Adrenal gland (tissue), 12 donors: ENCODE measurements around the gene DDC. TPM values are rescaled to one million over a fixed set of nuclear protein-coding genes. Genes with fewer than 3 reads are reported as not detected.
"Not testable (repeated sequence)": the region's sequence is repeated elsewhere in the genome, so short reads cannot be mapped to it uniquely, and the experiment has no call there.

Source experiments
- DNase-seq, 7 donors: peaks; one replicate each; pipeline ENCODE4 v3.0.0-alpha.2; 2019 to 2020
- H3K27ac ChIP-seq, 5 donors: fragments of 200-600 bp; sonication (generic) in 4 of 5; 1 replicate in 3 of 5; 2 replicates in 2 of 5; pipeline versions ENCODE4 v1.5.1 to v1.8.0; 2016 to 2020; ENCODE audit warnings: mild to moderate bottlenecking in 1 of 5
- H3K27me3 ChIP-seq: fragments of 200-600 bp; 2 replicates; pipeline ENCODE4 v1.8.0; 2021
- H3K36me3 ChIP-seq, 2 donors: fragments of 200-600 bp; replicated peaks in 1 of 2; 1 replicate in 1 of 2; 2 replicates in 1 of 2; pipeline versions ENCODE4 v1.5.1 to v1.8.0; 2018 to 2022
- H3K4me1 ChIP-seq, 2 donors: fragments of 200-600 bp; replicated peaks in 1 of 2; 1 replicate in 1 of 2; 2 replicates in 1 of 2; pipeline versions ENCODE4 v1.5.1 to v1.8.0; 2018 to 2021
- H3K4me3 ChIP-seq, 4 donors: fragments of 200-600 bp; sonication (generic) in 3 of 4; one replicate each; pipeline ENCODE4 v1.5.1; 2016 to 2018
- H3K9me3 ChIP-seq, 3 donors: fragments of 200-600 bp; sonication (generic) in 1 of 3; replicated peaks in 1 of 3; 1 replicate in 2 of 3; 2 replicates in 1 of 3; pipeline versions ENCODE4 v1.5.1 to v1.8.0; 2016 to 2021
- CTCF ChIP-seq, 6 experiments: fragments of 450-650 bp in 4 of 6; fragments of 200-600 bp in 2 of 6; sonication (generic) in 1 of 6; IDR thresholded peaks; 1 replicate in 5 of 6; 2 replicates in 1 of 6; pipeline versions ENCODE4 v1.5.1 to v1.8.0; 2016 to 2021; ENCODE audit warnings: antibody characterized with exemption in 6 of 6, mild to moderate bottlenecking in 2 of 6, moderate library complexity in 1 of 6
- POLR2A ChIP-seq, 2 donors: fragments of 450-650 bp; IDR thresholded peaks; one replicate each; pipeline ENCODE4 v1.6.1; 2017; ENCODE audit warnings: antibody characterized with exemption in 2 of 2, mild to moderate bottlenecking in 2 of 2, moderate library complexity in 1 of 2
- WGBS, 4 donors: extraction: QIAGEN DNeasy Blood & Tissue Kit in 2 of 4; methylation state at CpG; one replicate each; pipeline versions ENCODE4 v1.1.5 to v1.1.7; 2013 to 2017; 5-methylcytosine and 5-hydroxymethylcytosine counted together
- intact Hi-C, 2 donors: fragments of 100-400 bp; cut with DNase I; formaldehyde crosslinking; loops; one replicate each; pipeline versions ENCODE4 v1.14.1 to v1.15.0; 2022 to 2023
- polyA plus RNA-seq, 3 donors: library from polyadenylated mRNA; stranded (reverse); fragments of 200-250 nt in 2 of 3; fragments of 350-450 nt in 1 of 3; fragmentation: Illumina TruSeq in 1 of 3; extraction: RNeasy Lipid Tissue Mini Kit (QIAGEN cat#74804) in 1 of 3; gene quantifications; one replicate each; pipeline ENCODE4 v1.2.3, GENCODE V29; 2013 to 2014
- total RNA-seq, 9 donors: library from RNA; depleted of rRNA in 4 of 9; stranded (reverse); fragments of >200 nt in 4 of 9; fragments of 120-200 nt in 1 of 9; fragmentation: NEBNext Ultra II Directional in 1 of 9; extraction: Animal tissue kit (Norgen Biotek cat#: 25700) in 1 of 9; gene quantifications; one replicate each; pipeline versions ENCODE4 v1.1.0 to v1.2.4, GENCODE V29; 2013 to 2023
- donor health status: healthy with polysubstance abuse.
- donor health status: Bipolar disorder and iron deficiency.
- donor health status: DM: yes; HTN: yes; CAD: no.
- donor health status: DM: no; HTN: no; CAD: no.
- donor health status: DM: no; HTN: no; CAD: no.
- donor health status: DM: yes; HTN: yes; CAD: no.

DDC gene
- total and polyA plus RNA-seq, 12 donors = 0.58 to 52.7 (median 15.4) TPM

GRCh38 chr7:50580057-50580456 is 14.9 kb upstream of the DDC start:
- Histone ChIP-seq H3K27ac (no peak overlapping the region), H3K4me1 (no peaks in the 10 kb centered on the region), H3K4me3 (no peak overlapping the region), H3K27me3 (no peaks in the 10 kb centered on the region), H3K9me3 (no peaks in the 10 kb centered on the region), H3K36me3 (no peaks in the 10 kb centered on the region)
- intact Hi-C loops = no loop called here
- WGBS, 4 donors = 89 to 93% (median 91%) methylated on average over 5 of the region's 5 CpGs
- DNase-seq = no peak
- TF ChIP-seq POLR2A (IDR thresholded peaks at IDR 0.05) = no peak
- no peak for TF ChIP-seq CTCF (IDR thresholded peaks at IDR 0.05)

GRCh38 chr7:50578105-50578504 is 12.9 kb upstream of the DDC start:
- H3K9me3 ChIP-seq, H3K4me3 ChIP-seq, H3K36me3 ChIP-seq, H3K27me3 ChIP-seq, intact Hi-C loops, DNase-seq, H3K27ac ChIP-seq, H3K4me1 ChIP-seq: not testable (repeated sequence)
- 87 to 96% (median 94%) methylated on average over 4 of the region's 4 CpGs for WGBS, 4 donors

GRCh38 chr7:50577569-50577968 is 12.4 kb upstream of the DDC start:
- H3K9me3 ChIP-seq = no peaks in the 10 kb centered on the region
- intact Hi-C loops = no loop called here
- 92 to 96% (median 94%) methylated on average over 10 of the region's 10 CpGs for WGBS, 4 donors

GRCh38 chr7:50576388-50576787 is 11.2 kb upstream of the DDC start:
- H3K27me3 ChIP-seq, H3K9me3 ChIP-seq, H3K27ac ChIP-seq, H3K36me3 ChIP-seq, intact Hi-C loops, H3K4me1 ChIP-seq, H3K4me3 ChIP-seq, DNase-seq: not testable (repeated sequence)
- 67 to 71% (median 70%) methylated on average over 4 to 6 of the region's 6 CpGs; no CpG with 5 or more reads in 1 of the 4 donors for WGBS, 4 donors

More at GRCh38 chr7:50577569-50577968, 12.4 kb upstream of the DDC start:
- H3K36me3 ChIP-seq = no peaks in the 10 kb centered on the region
- no peaks in the 10 kb centered on the region for H3K4me1 ChIP-seq
- DNase-seq = no peak
- no peak overlapping the region for H3K27ac ChIP-seq
- H3K27me3 ChIP-seq = no peaks in the 10 kb centered on the region
- H3K4me3 ChIP-seq = no peak overlapping the region
- TF ChIP-seq POLR2A (IDR thresholded peaks at IDR 0.05) (no peak), CTCF (IDR thresholded peaks at IDR 0.05) (no peak)

GRCh38 chr7:50567715-50568261 is 2.6 kb upstream of the DDC start:
- intact Hi-C loops = no loop called here
- no peak overlapping the region for H3K4me3 ChIP-seq

More at GRCh38 chr7:50567715-50568261, 2.6 kb upstream of the DDC start:
- Histone ChIP-seq H3K27ac (no peak overlapping the region), H3K36me3 (no peaks in the 10 kb centered on the region), H3K9me3 (no peaks in the 10 kb centered on the region), H3K4me1 (no peaks in the 10 kb centered on the region), H3K27me3 (no peaks in the 10 kb centered on the region)
- DNase-seq = no peak
- TF ChIP-seq CTCF (IDR thresholded peaks at IDR 0.05) (no peak), POLR2A (IDR thresholded peaks at IDR 0.05) (no peak)
- WGBS, 4 donors = 72 to 78% (median 74%) methylated on average over 6 of the region's 6 CpGs
